ENCODE measurements around the gene NQO2.
"Not testable (repeated sequence)": the region's sequence is repeated elsewhere in the genome, so short reads cannot be mapped to it uniquely, and the experiment has no call there.

Gene NQO2

GRCh38 chr6:3037638-3038365 lies 38.1 kb downstream of the NQO2 start:
- no peak for DNase-seq (ENCODE audit: low spot score)

GRCh38 chr6:3039384-3039783 lies 39.7 kb downstream of the NQO2 start:
- FAIRE-seq, result no peak
- DNase-seq (ENCODE audit: low spot score), result no peak

More at GRCh38 chr6:3037638-3038365, 38.1 kb downstream of the NQO2 start:
- FAIRE-seq, result no peak

GRCh38 chr6:3041147-3041546 lies 41.5 kb downstream of the NQO2 start:
- DNase-seq (ENCODE audit: low spot score) (no peak), FAIRE-seq (no peak)

- DNase-seq (ENCODE audit: low spot score) (no peak), FAIRE-seq (no peak)
Measured at GRCh38 chr6:3041606-3042005, 41.9 kb downstream of the NQO2 start.

- FAIRE-seq (no peak), DNase-seq (ENCODE audit: low spot score) (no peak)
Measured at GRCh38 chr6:3045369-3045768, 45.7 kb downstream of the NQO2 start.

- FAIRE-seq (no peak), DNase-seq (ENCODE audit: low spot score) (no peak)
Measured at GRCh38 chr6:3045777-3046176, 46.1 kb downstream of the NQO2 start.

GRCh38 chr6:3046295-3046694 lies 46.6 kb downstream of the NQO2 start:
- no peak for FAIRE-seq
- DNase-seq (ENCODE audit: low spot score), result no peak

- FAIRE-seq; DNase-seq (ENCODE audit: low spot score): not testable (repeated sequence)
Measured at GRCh38 chr6:3048009-3048408, 48.3 kb downstream of the NQO2 start.

- no peak for FAIRE-seq
- DNase-seq (ENCODE audit: low spot score), result no peak
Measured at GRCh38 chr6:3052481-3053230, 53.0 kb downstream of the NQO2 start.

GRCh38 chr6:3053231-3053508 lies 53.5 kb downstream of the NQO2 start:
- FAIRE-seq (no peak), DNase-seq (ENCODE audit: low spot score) (no peak)

- FAIRE-seq; DNase-seq (ENCODE audit: low spot score): not testable (repeated sequence)
Measured at GRCh38 chr6:3054229-3055157, 54.8 kb downstream of the NQO2 start.

GRCh38 chr6:3055158-3055499 lies 55.4 kb downstream of the NQO2 start:
- FAIRE-seq; DNase-seq (ENCODE audit: low spot score): not testable (repeated sequence)

- FAIRE-seq (no peak), DNase-seq (ENCODE audit: low spot score) (no peak)
Measured at GRCh38 chr6:3057063-3057770, 57.5 kb downstream of the NQO2 start.

- DNase-seq (ENCODE audit: low spot score) (no peak), FAIRE-seq (no peak)
Measured at GRCh38 chr6:3058957-3059356, 59.3 kb downstream of the NQO2 start.

- DNase-seq (ENCODE audit: low spot score); FAIRE-seq: not testable (repeated sequence)
Measured at GRCh38 chr6:3060092-3060491, 60.4 kb downstream of the NQO2 start.

- DNase-seq (ENCODE audit: low spot score) (peak; percentile 18), FAIRE-seq (no peak)
Measured at GRCh38 chr6:3061501-3061941, 61.8 kb downstream of the NQO2 start.

GRCh38 chr6:3063340-3063732 lies 63.6 kb downstream of the NQO2 start:
- not testable (repeated sequence) for DNase-seq (ENCODE audit: low spot score); FAIRE-seq

GRCh38 chr6:3063733-3064700 lies 64.3 kb downstream of the NQO2 start:
- FAIRE-seq, result no peak

GRCh38 chr6:3068329-3069214 lies 68.9 kb downstream of the NQO2 start, which contains the start of gene RIPK1:
Gene RIPK1, plus strand, starts transcription at chr6:3068494. Its CDS starts 8,330 bp downstream, at chr6:3076824.
- no peak for FAIRE-seq
- DNase-seq (ENCODE audit: low spot score), result peak; percentile 79

More at GRCh38 chr6:3063733-3064700, 64.3 kb downstream of the NQO2 start:
- peak; percentile 84 for DNase-seq (ENCODE audit: low spot score)
